Breast epithelium (tissue), 4 donors: ENCODE results near the gene USP32. TPM values are rescaled to one million over a fixed set of nuclear protein-coding genes. Genes with fewer than 3 reads are reported as not detected.
"Not testable (repeated sequence)": the region's sequence is repeated elsewhere in the genome, so short reads cannot be mapped to it uniquely, and the experiment has no call there.

Source experiments
- DNase-seq, 2 donors: peaks; one replicate each; pipeline ENCODE4 v3.0.0-alpha.2; 2019; ENCODE audit warnings: low spot score in 2 of 2
- H3K27ac ChIP-seq, 2 donors: fragments of 200-600 bp; sonication (generic) in 1 of 2; one replicate each; pipeline ENCODE4 v1.5.1; 2016 to 2019; ENCODE audit warnings: mild to moderate bottlenecking in 1 of 2
- H3K27me3 ChIP-seq, 2 donors: fragments of 200-600 bp; sonication (generic) in 1 of 2; one replicate each; pipeline versions ENCODE4 v1.5.1 to v1.6.0; 2017 to 2019; ENCODE audit warnings: control low read depth in 1 of 2, mild to moderate bottlenecking in 1 of 2
- H3K36me3 ChIP-seq: fragments of 200-600 bp; one replicate; pipeline ENCODE4 v1.5.1; 2019
- H3K4me1 ChIP-seq, 2 donors: fragments of 200-600 bp; sonication (generic); one replicate each; pipeline ENCODE4 v1.5.1; 2016 to 2019; ENCODE audit warnings: control low read depth in 1 of 2
- H3K4me3 ChIP-seq, 3 donors: fragments of 200-600 bp; sonication (generic); 1 replicate in 2 of 3; 2 replicates in 1 of 3; pipeline ENCODE4 v1.5.1; 2016 to 2019; ENCODE audit warnings: mild to moderate bottlenecking in 3 of 3, moderate library complexity in 2 of 3
- H3K9me3 ChIP-seq, 2 donors: fragments of 200-600 bp; sonication (generic) in 1 of 2; one replicate each; pipeline ENCODE4 v1.5.1; 2016 to 2019; ENCODE audit warnings: control low read depth in 1 of 2
- POLR2A ChIP-seq: fragments of 450-650 bp; IDR thresholded peaks from one replicate; pipeline ENCODE4 v1.6.1; 2016; ENCODE audit warnings: antibody characterized with exemption, mild to moderate bottlenecking, moderate library complexity
- POLR2AphosphoS5 ChIP-seq, 3 donors: sonication (generic); formaldehyde crosslinking; IDR thresholded peaks; one replicate each; pipeline ENCODE4 v1.6.1; 2017; ENCODE audit warnings: antibody characterized with exemption in 3 of 3
- intact Hi-C: fragments of 100-400 bp; cut with DNase I; formaldehyde crosslinking; loops from one replicate; pipeline ENCODE4 v1.15.1; 2023; ENCODE audit warnings: low total_unique reads
- total RNA-seq, 3 donors: library from RNA; depleted of rRNA; stranded (reverse); fragments of >200 nt; gene quantifications; one replicate each; pipeline ENCODE4 v1.1.0, GENCODE V29; 2016
- TF ChIP-seq, protein P1 (sequence below), 3 donors: fragments of 450-650 bp; IDR thresholded peaks; one replicate each; pipeline ENCODE4 v1.5.1; 2016 to 2017; ENCODE audit warnings: antibody characterized with exemption in 3 of 3, mild to moderate bottlenecking in 3 of 3, moderate library complexity in 3 of 3

Gene USP32, protein sequence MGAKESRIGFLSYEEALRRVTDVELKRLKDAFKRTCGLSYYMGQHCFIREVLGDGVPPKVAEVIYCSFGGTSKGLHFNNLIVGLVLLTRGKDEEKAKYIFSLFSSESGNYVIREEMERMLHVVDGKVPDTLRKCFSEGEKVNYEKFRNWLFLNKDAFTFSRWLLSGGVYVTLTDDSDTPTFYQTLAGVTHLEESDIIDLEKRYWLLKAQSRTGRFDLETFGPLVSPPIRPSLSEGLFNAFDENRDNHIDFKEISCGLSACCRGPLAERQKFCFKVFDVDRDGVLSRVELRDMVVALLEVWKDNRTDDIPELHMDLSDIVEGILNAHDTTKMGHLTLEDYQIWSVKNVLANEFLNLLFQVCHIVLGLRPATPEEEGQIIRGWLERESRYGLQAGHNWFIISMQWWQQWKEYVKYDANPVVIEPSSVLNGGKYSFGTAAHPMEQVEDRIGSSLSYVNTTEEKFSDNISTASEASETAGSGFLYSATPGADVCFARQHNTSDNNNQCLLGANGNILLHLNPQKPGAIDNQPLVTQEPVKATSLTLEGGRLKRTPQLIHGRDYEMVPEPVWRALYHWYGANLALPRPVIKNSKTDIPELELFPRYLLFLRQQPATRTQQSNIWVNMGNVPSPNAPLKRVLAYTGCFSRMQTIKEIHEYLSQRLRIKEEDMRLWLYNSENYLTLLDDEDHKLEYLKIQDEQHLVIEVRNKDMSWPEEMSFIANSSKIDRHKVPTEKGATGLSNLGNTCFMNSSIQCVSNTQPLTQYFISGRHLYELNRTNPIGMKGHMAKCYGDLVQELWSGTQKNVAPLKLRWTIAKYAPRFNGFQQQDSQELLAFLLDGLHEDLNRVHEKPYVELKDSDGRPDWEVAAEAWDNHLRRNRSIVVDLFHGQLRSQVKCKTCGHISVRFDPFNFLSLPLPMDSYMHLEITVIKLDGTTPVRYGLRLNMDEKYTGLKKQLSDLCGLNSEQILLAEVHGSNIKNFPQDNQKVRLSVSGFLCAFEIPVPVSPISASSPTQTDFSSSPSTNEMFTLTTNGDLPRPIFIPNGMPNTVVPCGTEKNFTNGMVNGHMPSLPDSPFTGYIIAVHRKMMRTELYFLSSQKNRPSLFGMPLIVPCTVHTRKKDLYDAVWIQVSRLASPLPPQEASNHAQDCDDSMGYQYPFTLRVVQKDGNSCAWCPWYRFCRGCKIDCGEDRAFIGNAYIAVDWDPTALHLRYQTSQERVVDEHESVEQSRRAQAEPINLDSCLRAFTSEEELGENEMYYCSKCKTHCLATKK (N-terminal part only)
- total RNA-seq: 10 to 100 TPM; 66.2 to 95.1 (median 69.1) TPM

DNA sequence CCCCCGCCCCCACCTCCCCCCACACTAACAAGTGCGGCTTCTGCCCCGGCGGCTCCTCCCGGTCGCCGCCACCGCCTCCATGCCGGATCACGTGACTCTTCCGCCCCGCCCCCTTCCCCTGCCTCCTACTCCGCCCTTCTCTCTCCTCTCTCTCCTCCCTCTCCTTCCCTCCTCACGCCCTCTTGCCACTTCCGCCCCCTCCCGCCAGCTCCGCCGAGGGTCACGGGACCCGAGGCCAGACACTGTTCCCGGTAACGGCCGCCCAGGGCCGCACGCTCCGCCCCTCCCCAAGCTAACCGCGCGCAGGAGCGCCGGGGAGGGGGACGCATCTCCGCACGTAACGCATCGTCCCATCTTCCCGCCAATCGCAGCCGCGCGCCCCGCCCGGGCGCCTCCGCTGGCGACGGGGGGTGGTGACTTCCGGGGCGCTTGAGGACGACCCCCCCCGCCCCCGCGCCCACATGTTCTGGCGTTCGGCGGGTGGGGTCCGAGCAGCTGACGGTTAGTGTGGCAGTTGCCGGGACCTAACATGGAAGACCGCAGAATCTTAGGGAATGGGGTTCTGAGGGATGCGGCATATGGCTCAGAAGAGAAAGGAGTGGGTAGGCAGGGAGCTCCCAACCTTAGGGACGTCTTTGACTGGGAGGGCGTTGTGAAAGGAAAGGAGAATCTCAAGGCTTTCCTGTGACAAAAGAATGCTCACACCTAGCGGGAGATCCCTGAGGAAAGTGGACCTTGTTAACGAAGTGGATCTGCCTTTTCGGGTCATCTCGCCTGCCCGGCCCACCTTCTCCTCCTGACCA, at the start of gene USP32:
TSS of gene USP32 (minus strand) at position 92 of the 803 bp plus-strand sequence. CDS start 194 bp downstream, outside the sequence.
- Histone ChIP-seq H3K36me3 (no peaks in the 10 kb centered on the region), H3K27ac (peak within 1 kb of the TSS; percentile 96 to 98), H3K4me1 (peaks cover 0 to 12% of the 10 kb centered on the region in 2 donors), H3K9me3 (no peaks in the 10 kb centered on the region), H3K4me3 (peak within 1 kb of the TSS; percentile 80 to 97 (median 94)), H3K27me3 (no peaks in the 10 kb centered on the region)
- peak; percentile 22 for TF ChIP-seq POLR2A
- TF ChIP-seq POLR2AphosphoS5 (IDR thresholded peaks at IDR 0.05): peak in 2 of 3 donors; percentile 93 to 96
- TF ChIP-seq, protein P1, sequence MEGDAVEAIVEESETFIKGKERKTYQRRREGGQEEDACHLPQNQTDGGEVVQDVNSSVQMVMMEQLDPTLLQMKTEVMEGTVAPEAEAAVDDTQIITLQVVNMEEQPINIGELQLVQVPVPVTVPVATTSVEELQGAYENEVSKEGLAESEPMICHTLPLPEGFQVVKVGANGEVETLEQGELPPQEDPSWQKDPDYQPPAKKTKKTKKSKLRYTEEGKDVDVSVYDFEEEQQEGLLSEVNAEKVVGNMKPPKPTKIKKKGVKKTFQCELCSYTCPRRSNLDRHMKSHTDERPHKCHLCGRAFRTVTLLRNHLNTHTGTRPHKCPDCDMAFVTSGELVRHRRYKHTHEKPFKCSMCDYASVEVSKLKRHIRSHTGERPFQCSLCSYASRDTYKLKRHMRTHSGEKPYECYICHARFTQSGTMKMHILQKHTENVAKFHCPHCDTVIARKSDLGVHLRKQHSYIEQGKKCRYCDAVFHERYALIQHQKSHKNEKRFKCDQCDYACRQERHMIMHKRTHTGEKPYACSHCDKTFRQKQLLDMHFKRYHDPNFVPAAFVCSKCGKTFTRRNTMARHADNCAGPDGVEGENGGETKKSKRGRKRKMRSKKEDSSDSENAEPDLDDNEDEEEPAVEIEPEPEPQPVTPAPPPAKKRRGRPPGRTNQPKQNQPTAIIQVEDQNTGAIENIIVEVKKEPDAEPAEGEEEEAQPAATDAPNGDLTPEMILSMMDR (IDR thresholded peaks at IDR 0.05): peak in 2 of 3 donors; percentile 35 to 43
- DNase-seq: peak; percentile 97 to 98
- intact Hi-C loops: no loop called here

DNA sequence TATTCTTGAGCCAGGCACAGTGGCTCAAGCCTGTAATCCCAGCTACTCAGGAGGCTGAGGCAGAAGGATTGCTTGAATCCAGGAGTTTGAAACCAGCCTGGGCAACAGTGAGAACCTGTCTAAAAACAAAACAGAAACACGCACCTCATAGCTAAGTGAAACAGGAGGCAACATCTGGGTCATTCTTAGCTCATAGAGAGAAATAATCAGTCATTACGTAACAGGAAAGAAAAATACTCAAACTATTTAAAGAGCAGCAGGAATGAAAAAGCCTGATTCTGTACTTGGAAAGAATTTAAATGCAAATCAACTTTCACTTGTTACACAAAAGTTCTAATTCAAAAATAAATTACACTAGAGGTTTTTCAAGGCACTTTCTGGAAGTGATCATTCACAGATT, 47.6 kb upstream of the USP32 start:
- intact Hi-C loops: no loop called here
- Histone ChIP-seq H3K36me3 (no peaks in the 10 kb centered on the region), H3K27me3 (no peaks in the 10 kb centered on the region), H3K4me1 (no peaks in the 10 kb centered on the region), H3K27ac (no peak overlapping the region), H3K4me3 (no peak overlapping the region), H3K9me3 (no peaks in the 10 kb centered on the region)
- TF ChIP-seq POLR2A (no peak), POLR2AphosphoS5 (IDR thresholded peaks at IDR 0.05) (no peak)
- TF ChIP-seq, protein P1 (IDR thresholded peaks at IDR 0.05): no peak
- no peak for DNase-seq

DNA sequence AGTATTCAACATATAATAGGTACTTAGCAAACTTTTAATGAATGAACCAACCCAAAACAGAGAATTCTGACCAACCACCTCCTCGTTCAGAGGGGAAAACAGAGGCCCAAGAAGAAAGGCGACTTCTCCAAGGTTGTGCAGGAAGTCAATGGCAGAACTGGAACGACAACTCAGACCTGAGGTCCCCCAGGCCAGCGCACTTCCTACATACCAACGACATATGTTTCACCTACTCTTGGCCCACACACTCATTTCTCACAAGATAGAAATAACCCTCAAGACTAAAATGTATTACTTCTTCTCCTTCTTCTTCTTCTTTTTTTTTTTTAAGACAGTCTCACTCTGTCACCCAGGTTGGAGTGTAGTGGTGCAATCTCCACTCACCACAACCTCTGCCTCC, 44.7 kb upstream of the USP32 start:
- Histone ChIP-seq H3K27ac (no peak overlapping the region), H3K4me1 (no peaks in the 10 kb centered on the region), H3K9me3 (no peaks in the 10 kb centered on the region), H3K36me3 (no peaks in the 10 kb centered on the region), H3K4me3 (no peak overlapping the region), H3K27me3 (no peaks in the 10 kb centered on the region)
- intact Hi-C loops: no loop called here
- TF ChIP-seq POLR2AphosphoS5 (IDR thresholded peaks at IDR 0.05) (no peak), POLR2A (no peak)
- TF ChIP-seq, protein P1 (IDR thresholded peaks at IDR 0.05): no peak
- no peak for DNase-seq

DNA sequence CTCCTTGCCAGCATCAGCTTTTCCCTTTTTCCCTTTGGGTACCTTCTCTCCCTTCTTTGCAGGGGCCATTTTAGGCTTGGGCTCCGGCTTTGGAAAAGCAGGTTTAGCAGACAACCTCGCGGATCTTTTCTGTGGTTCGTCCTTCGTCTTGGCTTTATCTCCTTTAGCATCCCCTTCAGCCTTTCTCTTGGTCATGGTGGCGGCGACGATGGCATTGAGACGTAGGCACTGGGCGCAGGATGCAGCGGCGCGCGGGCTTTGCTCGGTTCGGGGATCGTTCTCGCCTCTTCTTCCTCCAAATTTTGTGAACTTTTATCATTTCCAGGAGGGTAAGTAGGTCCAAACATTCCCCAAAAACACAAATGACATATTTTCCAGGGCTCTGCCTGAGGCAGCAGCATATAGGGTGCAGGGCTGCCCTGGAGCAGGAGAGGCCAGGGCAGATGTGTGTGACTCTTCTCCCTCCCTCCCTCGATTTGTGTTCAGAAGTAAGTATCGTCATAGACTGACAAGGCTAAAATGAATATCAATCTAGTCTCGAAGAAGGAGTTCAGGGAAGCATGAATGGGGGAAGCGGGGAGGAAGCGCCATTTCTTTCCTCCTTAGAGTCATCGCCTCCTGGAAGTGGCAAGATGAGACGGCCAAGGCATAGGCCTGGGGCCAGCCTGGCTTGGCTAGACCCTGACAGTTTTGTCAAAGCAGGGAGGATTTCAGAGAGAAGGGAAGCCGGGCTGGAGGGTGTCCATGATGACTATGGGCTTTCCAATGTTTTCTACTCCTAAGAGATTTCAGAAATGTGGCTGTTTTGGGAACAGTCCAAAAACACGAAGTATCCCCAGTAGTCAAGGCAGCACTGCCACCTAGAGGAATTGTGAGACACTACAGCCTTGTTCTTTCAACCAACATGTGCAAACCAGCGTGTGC, 43.6 kb upstream of the USP32 start:
- intact Hi-C loops: no loop called here
- peak in 1 of 2 donors; percentile 72 for DNase-seq

DNA sequence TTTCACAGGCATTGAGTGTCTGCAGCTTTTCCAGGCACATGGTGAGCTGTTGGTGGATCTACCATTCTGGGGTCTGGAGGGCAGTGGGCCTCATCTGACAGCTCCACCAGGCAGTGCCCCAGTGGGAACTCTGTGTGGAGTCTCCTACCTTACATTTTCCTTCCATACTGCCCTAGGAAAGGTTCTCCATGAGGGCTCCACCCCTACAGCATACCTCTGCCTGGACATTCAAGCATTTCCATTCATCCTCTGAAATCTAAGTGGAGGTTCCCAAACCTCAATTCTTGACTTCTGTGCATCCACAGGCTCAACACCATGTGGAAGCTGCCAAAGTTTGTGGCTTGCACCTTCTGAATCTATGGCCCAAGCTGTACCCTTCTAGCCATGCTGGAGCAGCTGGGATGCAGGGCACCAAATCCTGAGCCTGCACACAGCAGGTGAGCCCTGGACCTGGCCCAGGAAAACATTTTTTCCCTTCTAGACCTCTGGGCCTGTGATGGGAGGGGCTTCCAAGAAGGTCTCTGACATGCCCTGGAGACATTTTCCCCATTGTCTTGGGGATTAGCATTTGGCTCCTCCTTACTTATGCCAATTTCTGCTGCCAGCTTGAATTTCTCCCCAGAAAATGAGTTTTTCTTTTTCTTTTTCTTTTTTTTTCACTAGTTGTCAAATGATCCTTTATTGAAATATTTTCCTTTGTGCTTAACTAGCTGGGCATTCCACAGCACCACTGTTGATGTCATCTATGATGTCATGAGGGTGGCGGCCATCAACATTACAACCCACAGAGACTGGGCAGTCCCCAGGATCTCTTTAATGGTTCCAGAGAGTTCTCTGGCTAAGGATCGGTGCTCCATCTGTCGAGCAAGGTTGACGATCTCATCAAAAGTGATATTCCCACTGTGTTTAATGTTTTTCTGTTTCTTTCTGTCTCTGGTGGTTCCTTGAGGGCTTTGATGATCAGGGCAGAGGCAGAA, 41.4 kb upstream of the USP32 start:
- DNase-seq, H3K9me3 ChIP-seq, H3K27me3 ChIP-seq, H3K36me3 ChIP-seq, H3K4me1 ChIP-seq, H3K27ac ChIP-seq, H3K4me3 ChIP-seq, intact Hi-C loops: not testable (repeated sequence)

More for the DNA sequence above, 43.6 kb upstream of the USP32 start:
- Histone ChIP-seq H3K36me3 (no peaks in the 10 kb centered on the region), H3K4me3 (peak overlapping the region in 1 of 3 donors; percentile 33), H3K27me3 (no peaks in the 10 kb centered on the region), H3K4me1 (no peaks in the 10 kb centered on the region), H3K27ac (peak overlapping the region; percentile 25 to 72), H3K9me3 (no peaks in the 10 kb centered on the region)
- TF ChIP-seq POLR2A (no peak), POLR2AphosphoS5 (IDR thresholded peaks at IDR 0.05) (peak in 2 of 3 donors; percentile 67 to 84)
- TF ChIP-seq, protein P1 (IDR thresholded peaks at IDR 0.05): peak; percentile 92 to 98 (median 96)
